DOHH2 (cell line): Measurements from ENCODE around the gene CENPH.

Experiments
- CTCF ChIP-seq: fragments of 200-600 bp; sonication (generic); IDR thresholded peaks from one replicate; pipeline ENCODE4 v1.5.1; 2014; ENCODE audit warnings: antibody characterized with exemption, mild to moderate bottlenecking, low read depth, low read length; ENCODE audit not compliant: poor library complexity, severe bottlenecking
- EZH2phosphoT487 ChIP-seq: fragments of 200-600 bp; sonication (generic); IDR thresholded peaks from 2 replicates; pipeline ENCODE4 v1.6.1; 2017; ENCODE audit warnings: borderline replicate concordance, mild to moderate bottlenecking, antibody characterized with exemption, low read length, moderate library complexity, mixed read lengths

- no peak for TF ChIP-seq CTCF
- TF ChIP-seq EZH2phosphoT487, result no peak
Measured at GRCh38 chr5:69188811-69189161, 597 bp upstream of the CENPH start.
